Activated B cell treated with CpG ODN at 0.5 μM for 24 hours (primary cell): Measurements from ENCODE around the gene BCR. TPM values are rescaled to one million over a fixed set of nuclear protein-coding genes. Genes with fewer than 3 reads are reported as not detected.
"Not testable (repeated sequence)": the region's sequence is repeated elsewhere in the genome, so short reads cannot be mapped to it uniquely, and the experiment has no call there.

Experiments used
- ATAC-seq: fragments of 200-7000 bp; cut with Tn5 transposase; one replicate; pipeline ENCODE4 v1.10.0; 2021; ENCODE audit warnings: low read depth, mild to moderate bottlenecking, moderate library complexity
- CTCF ChIA-PET: fragments of 350-600 bp; sonication (Branson Sonifier 250); formaldehyde crosslinking; loops from one replicate; lab custom pipeline; 2021; ENCODE audit warnings: antibody characterized with exemption; lab: Charles Lee
- POLR2A ChIA-PET: fragments of 350-600 bp; sonication (Branson Sonifier 250); formaldehyde crosslinking; loops from one replicate; lab custom pipeline; 2021; ENCODE audit warnings: antibody characterized with exemption; lab: Charles Lee
- DNase-seq: peaks from one replicate; pipeline ENCODE4 v3.0.0; 2022
- H3K27ac Mint-ChIP-seq: one replicate; pipeline ENCODE4 v1.8.0; 2020; ENCODE audit warnings: mixed read lengths
- H3K27me3 Mint-ChIP-seq: one replicate; pipeline ENCODE4 v1.8.0; 2021; ENCODE audit warnings: mixed read lengths
- H3K36me3 Mint-ChIP-seq: one replicate; pipeline ENCODE4 v1.8.0; 2021; ENCODE audit warnings: low read depth, mixed read lengths
- H3K4me1 Mint-ChIP-seq: one replicate; pipeline ENCODE4 v1.8.0; 2021; ENCODE audit warnings: mixed read lengths
- H3K4me3 Mint-ChIP-seq: one replicate; pipeline ENCODE4 v1.8.0; 2020; ENCODE audit warnings: mild to moderate bottlenecking, mixed read lengths
- H3K9me3 Mint-ChIP-seq: one replicate; pipeline ENCODE4 v1.8.0; 2020; ENCODE audit warnings: mixed read lengths
- CTCF ChIP-seq: fragments of 200-600 bp; IDR thresholded peaks from one replicate; pipeline ENCODE4 v1.8.0; 2022; ENCODE audit warnings: antibody characterized with exemption, mild to moderate bottlenecking
- intact Hi-C: fragments of 100-400 bp; cut with micrococcal nuclease; formaldehyde crosslinking; loops from one replicate; pipeline ENCODE4 v1.15.1; 2024
- total RNA-seq: library from RNA; stranded (reverse); gene quantifications from 2 replicates; pipeline ENCODE4 v1.2.3, GENCODE V29; 2022

The BCR gene
- total RNA-seq: 20.9 and 23.8 TPM in 2 replicates

DNA sequence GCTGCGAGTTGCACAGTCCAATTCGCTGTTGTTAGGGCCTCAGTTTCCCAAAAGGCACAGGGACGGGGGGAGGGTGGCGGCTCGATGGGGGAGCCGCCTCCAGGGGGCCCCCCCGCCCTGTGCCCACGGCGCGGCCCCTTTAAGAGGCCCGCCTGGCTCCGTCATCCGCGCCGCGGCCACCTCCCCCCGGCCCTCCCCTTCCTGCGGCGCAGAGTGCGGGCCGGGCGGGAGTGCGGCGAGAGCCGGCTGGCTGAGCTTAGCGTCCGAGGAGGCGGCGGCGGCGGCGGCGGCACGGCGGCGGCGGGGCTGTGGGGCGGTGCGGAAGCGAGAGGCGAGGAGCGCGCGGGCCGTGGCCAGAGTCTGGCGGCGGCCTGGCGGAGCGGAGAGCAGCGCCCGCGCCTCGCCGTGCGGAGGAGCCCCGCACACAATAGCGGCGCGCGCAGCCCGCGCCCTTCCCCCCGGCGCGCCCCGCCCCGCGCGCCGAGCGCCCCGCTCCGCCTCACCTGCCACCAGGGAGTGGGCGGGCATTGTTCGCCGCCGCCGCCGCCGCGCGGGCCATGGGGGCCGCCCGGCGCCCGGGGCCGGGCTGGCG is at the start of gene BCR:
Gene BCR, plus strand, starts transcription at position 209 of the 592 bp plus-strand sequence. CDS start 452 bp downstream, outside the sequence.
- Mint-ChIP-seq H3K4me1 (peaks cover 61% of the 10 kb centered on the region), H3K4me3 (peak within 1 kb of the TSS; percentile 81), H3K27me3 (peaks cover 3% of the 10 kb centered on the region), H3K36me3 (no peaks in the 10 kb centered on the region), H3K27ac (no peak within 1 kb of the TSS), H3K9me3 (peaks cover 4% of the 10 kb centered on the region)
- TF ChIP-seq CTCF: no peak
- POLR2A ChIA-PET: interaction anchor here (1.1 to 3.0 kb wide), 4 partner anchors 28 to 102 kb away, joined by 3 to 10 read pairs (median 6); partner anchors contain the start of gene RAB36
- ATAC-seq: peak; percentile 78
- DNase-seq: peak; percentile 56
- intact Hi-C loops: loop anchor here (1.0 kb wide), 1 partner anchor 35 kb away; the partner anchor contains the start of gene RAB36
- CTCF ChIA-PET: interaction anchor here (1.5 to 11.1 kb wide), 5 partner anchors 39 to 110 kb away, joined by 3 to 215 read pairs (median 5); no protein-coding TSS in a partner anchor

DNA sequence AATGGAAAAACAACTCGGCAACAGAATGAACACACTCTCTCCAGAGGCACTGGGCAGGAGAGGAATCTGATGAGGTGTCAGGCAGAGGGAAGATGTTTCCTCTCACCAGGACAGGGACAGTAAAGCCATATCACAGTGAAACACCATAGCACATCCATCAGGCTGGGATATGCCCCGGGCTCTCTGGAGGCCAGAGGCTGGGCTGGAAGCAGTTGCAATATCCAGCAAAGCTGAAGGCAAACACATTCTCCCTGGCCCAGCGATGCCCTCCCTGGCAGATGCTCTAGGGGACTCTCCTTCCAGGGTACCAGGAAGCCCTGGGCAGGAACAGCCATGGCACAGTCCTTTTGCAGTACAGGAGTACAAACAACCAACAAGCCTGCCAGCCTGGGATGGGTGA is 49.6 kb upstream of the BCR start:
- intact Hi-C loops: no loop called here
- H3K36me3 Mint-ChIP-seq: no peaks in the 10 kb centered on the region
- H3K9me3 Mint-ChIP-seq: no peaks in the 10 kb centered on the region
- ATAC-seq (no peak), DNase-seq (no peak)
- no peak for TF ChIP-seq CTCF
- peaks cover 4% of the 10 kb centered on the region for H3K4me1 Mint-ChIP-seq
- no peaks in the 10 kb centered on the region for H3K27me3 Mint-ChIP-seq
- ChIA-PET CTCF (interaction anchor here (10.8 kb wide), 1 partner anchor 173 kb away, joined by 265 read pairs; no protein-coding TSS in a partner anchor), POLR2A (no interaction called here)
- H3K27ac Mint-ChIP-seq: no peak overlapping the region
- H3K4me3 Mint-ChIP-seq: no peak overlapping the region

DNA sequence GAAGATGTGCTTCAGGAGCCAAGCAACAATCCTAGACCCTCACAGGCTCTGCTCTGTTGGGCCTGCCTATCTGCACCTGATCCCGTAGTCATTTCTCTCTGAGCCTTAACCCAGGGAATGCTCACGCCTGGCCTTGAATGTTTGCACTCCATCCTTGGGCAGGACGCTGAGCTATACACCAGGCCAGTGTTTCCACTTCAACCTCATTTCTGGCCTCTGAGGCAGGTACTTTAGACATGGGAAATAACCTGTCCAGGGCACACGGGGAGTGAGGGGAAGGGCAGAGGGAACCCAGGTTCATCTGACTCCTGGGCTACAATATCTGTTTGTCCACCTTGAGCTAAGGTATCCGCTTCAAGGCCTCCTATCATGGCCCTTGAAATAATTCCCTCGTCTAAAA is 48.4 kb upstream of the BCR start:
- Mint-ChIP-seq H3K27me3 (no peaks in the 10 kb centered on the region), H3K9me3 (no peaks in the 10 kb centered on the region), H3K4me3 (no peak overlapping the region), H3K4me1 (peaks cover 11% of the 10 kb centered on the region), H3K27ac (no peak overlapping the region), H3K36me3 (no peaks in the 10 kb centered on the region)
- intact Hi-C loops: no loop called here
- DNase-seq: no peak
- no peak for TF ChIP-seq CTCF
- CTCF ChIA-PET: interaction anchor here (0.7 to 10.8 kb wide), 3 partner anchors 12 to 174 kb away, joined by 3 to 265 read pairs (median 4); no protein-coding TSS in a partner anchor
- ATAC-seq: no peak
- POLR2A ChIA-PET: no interaction called here

DNA sequence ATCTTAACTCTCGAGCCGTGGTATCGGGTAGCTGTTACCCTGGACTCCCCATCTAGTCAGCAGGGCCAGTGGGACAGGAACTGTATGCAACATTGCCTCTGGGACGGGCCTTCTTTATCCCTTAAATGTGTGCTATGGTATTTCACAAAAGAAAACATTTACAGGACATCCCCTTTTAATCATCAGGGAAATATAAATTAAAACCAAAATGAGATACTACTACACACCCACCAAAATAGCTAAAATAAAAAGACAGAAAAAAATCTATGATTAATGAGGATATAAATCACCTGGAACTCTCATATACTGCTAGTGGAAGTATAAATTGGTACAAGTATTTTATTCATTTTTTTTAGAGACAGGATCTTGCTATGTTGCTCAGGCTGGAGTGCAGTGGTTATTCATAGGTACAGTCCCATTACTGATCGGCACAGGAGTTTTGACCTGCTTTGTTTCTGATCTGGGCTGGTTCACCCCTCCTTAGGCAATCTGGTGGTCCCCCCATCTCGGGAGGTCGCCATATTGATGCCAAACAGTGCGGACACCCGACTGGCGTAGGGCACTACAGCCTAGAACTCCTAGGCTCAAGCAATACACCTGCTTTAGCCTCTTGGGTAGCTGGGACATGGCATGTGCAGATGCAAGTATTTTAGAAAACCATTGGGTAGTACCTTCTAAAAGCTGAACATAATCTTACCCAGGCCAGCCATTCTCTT is 47.8 kb upstream of the BCR start:
- peaks cover 17% of the 10 kb centered on the region for H3K4me1 Mint-ChIP-seq
- H3K27ac Mint-ChIP-seq: no peak overlapping the region
- CTCF ChIA-PET: interaction anchor here (0.7 to 10.8 kb wide), 3 partner anchors 13 to 175 kb away, joined by 3 to 265 read pairs (median 4); no protein-coding TSS in a partner anchor
- H3K36me3 Mint-ChIP-seq: no peaks in the 10 kb centered on the region
- DNase-seq: no peak
- no peak for ATAC-seq
- intact Hi-C loops: no loop called here
- POLR2A ChIA-PET: no interaction called here
- no peaks in the 10 kb centered on the region for H3K9me3 Mint-ChIP-seq
- no peak overlapping the region for H3K4me3 Mint-ChIP-seq
- H3K27me3 Mint-ChIP-seq: no peaks in the 10 kb centered on the region
- no peak for TF ChIP-seq CTCF

GRCh38 chr22:23133922-23134321 is 46.4 kb upstream of the BCR start:
- no peak for DNase-seq
- Mint-ChIP-seq H3K4me3 (no peak overlapping the region), H3K4me1 (peaks cover 27% of the 10 kb centered on the region), H3K9me3 (no peaks in the 10 kb centered on the region), H3K36me3 (no peaks in the 10 kb centered on the region), H3K27me3 (no peaks in the 10 kb centered on the region), H3K27ac (no peak overlapping the region)
- intact Hi-C loops: no loop called here
- no peak for ATAC-seq
- ChIA-PET POLR2A (interaction anchor here (0.7 kb wide), 1 partner anchor 180 kb away, joined by 11 read pairs; no protein-coding TSS in a partner anchor), CTCF (interaction anchor here (10.8 kb wide), 1 partner anchor 176 kb away, joined by 265 read pairs; no protein-coding TSS in a partner anchor)
- TF ChIP-seq CTCF: no peak

DNA sequence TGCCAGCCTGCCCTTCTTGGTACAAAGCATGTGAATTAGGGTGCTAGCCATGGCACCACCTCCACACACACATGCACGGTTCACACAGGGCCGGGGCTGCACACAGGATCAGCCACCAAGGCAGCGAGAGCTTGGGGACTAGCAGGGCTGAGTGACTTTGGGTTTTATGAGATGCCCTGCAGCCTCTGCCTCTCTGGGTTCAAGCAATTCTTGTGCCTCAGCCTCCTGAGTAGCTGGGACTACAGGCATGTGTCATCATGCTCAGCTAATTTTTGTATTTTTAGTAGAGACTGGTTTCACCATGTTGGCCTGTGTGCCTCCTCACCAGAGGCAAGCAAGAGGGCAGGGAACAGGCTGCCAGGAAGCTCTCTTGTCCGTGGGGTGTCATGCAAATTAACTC is 43.3 kb upstream of the BCR start:
- H3K27me3 Mint-ChIP-seq, DNase-seq, H3K9me3 Mint-ChIP-seq, intact Hi-C loops, ATAC-seq, H3K4me3 Mint-ChIP-seq, H3K36me3 Mint-ChIP-seq: not testable (repeated sequence)
- Mint-ChIP-seq H3K4me1 (peaks cover 53% of the 10 kb centered on the region), H3K27ac (peak overlapping the region; percentile 94)
- CTCF ChIA-PET: interaction anchor here (1.6 to 3.0 kb wide), 2 partner anchors 145 to 178 kb away, joined by 14 to 19 read pairs; no protein-coding TSS in a partner anchor
- POLR2A ChIA-PET: interaction anchor here (1.5 kb wide), 1 partner anchor 16 kb away, joined by 6 read pairs; no protein-coding TSS in a partner anchor
